PC-9 (cell line): ENCODE measurements around the gene CBX8. TPM values are rescaled to one million over a fixed set of nuclear protein-coding genes. Genes with fewer than 3 reads are reported as not detected.

Experiments
- BruUV-seq: library from RNA; stranded (reverse); fragments of 400-500 nt; replicated peaks from 2 replicates; lab custom pipeline; 2021; lab: Mats Ljungman, UMichigan
- CTCF ChIA-PET: fragments of 300-600 bp; sonication (Branson Sonifier 250); formaldehyde crosslinking; loops from one replicate; lab custom pipeline; 2022; ENCODE audit warnings: antibody characterized with exemption; lab: Charles Lee
- POLR2A ChIA-PET: fragments of 300-600 bp; sonication (Branson Sonifier 250); formaldehyde crosslinking; loops from one replicate; lab custom pipeline; 2022; ENCODE audit warnings: antibody characterized with exemption; ENCODE audit not compliant: unreplicated experiment; lab: Charles Lee
- DNase-seq, 2 experiments: peaks; one replicate each; pipeline versions ENCODE4 v3.0.0 to v3.0.0-alpha.2; 2015 to 2022; ENCODE audit warnings: mixed read lengths in 1 of 2
- H2AFZ ChIP-seq: fragments of 200-600 bp; sonication (generic); 2 replicates; pipeline ENCODE4 v1.8.1; 2017; ENCODE audit warnings: antibody characterized with exemption
- H3F3A ChIP-seq: fragments of 200-600 bp; sonication (generic); 2 replicates; pipeline ENCODE4 v1.8.1; 2017; ENCODE audit warnings: antibody characterized with exemption, mild to moderate bottlenecking, low read depth; ENCODE audit not compliant: insufficient read depth
- H3K27ac ChIP-seq: fragments of 200-600 bp; sonication (generic); 2 replicates; pipeline ENCODE4 v1.6.1; 2016; ENCODE audit warnings: mixed run types
- H3K27me3 ChIP-seq: fragments of 200-600 bp; sonication (generic); 2 replicates; pipeline ENCODE4 v1.6.1; 2016; ENCODE audit warnings: low read depth, mixed run types; ENCODE audit not compliant: insufficient read depth
- H3K36me3 ChIP-seq: fragments of 200-600 bp; sonication (generic); 2 replicates; pipeline ENCODE4 v1.6.1; 2016; ENCODE audit warnings: low read depth, mixed run types
- H3K4me1 ChIP-seq: fragments of 200-600 bp; sonication (generic); replicated peaks from 2 replicates; pipeline ENCODE4 v1.6.1; 2016; ENCODE audit warnings: mixed run types; ENCODE audit not compliant: insufficient read depth
- H3K4me2 ChIP-seq: fragments of 200-600 bp; sonication (generic); 2 replicates; pipeline ENCODE4 v1.6.1; 2017; ENCODE audit warnings: mixed run types
- H3K4me3 ChIP-seq: fragments of 200-600 bp; sonication (generic); 2 replicates; pipeline ENCODE4 v1.6.1; 2016; ENCODE audit warnings: mixed run types
- H3K79me2 ChIP-seq: fragments of 200-600 bp; sonication (generic); 2 replicates; pipeline ENCODE4 v1.6.1; 2017; ENCODE audit warnings: low read depth, mixed run types
- H3K9me2 ChIP-seq: fragments of 200-600 bp; sonication (generic); 2 replicates; pipeline ENCODE4 v1.8.1; 2017; ENCODE audit warnings: mild to moderate bottlenecking; ENCODE audit not compliant: insufficient read depth
- H3K9me3 ChIP-seq: fragments of 200-600 bp; sonication (generic); 2 replicates; pipeline ENCODE4 v1.8.1; 2016; ENCODE audit warnings: low read depth; ENCODE audit not compliant: insufficient read depth
- H4K20me1 ChIP-seq: fragments of 200-600 bp; sonication (generic); 2 replicates; pipeline ENCODE4 v1.8.1; 2017; ENCODE audit not compliant: insufficient read depth
- CTCF ChIP-seq: fragments of 200-600 bp; sonication (generic); conservative IDR thresholded peaks from 2 replicates; pipeline ENCODE4 v1.6.1; 2017; ENCODE audit warnings: mixed run types, antibody characterized with exemption, mild to moderate bottlenecking, moderate library complexity
- EZH2 ChIP-seq: fragments of 200-600 bp; sonication (generic); IDR thresholded peaks from 2 replicates; pipeline ENCODE4 v1.8.0; 2017; ENCODE audit warnings: antibody characterized with exemption, low read depth
- intact Hi-C: fragments of 100-400 bp; cut with micrococcal nuclease; formaldehyde crosslinking; loops from one replicate; pipeline ENCODE4 v1.10.0; 2022; ENCODE audit not compliant: unreplicated experiment
- total RNA-seq: library from RNA; stranded (reverse); gene quantifications from 2 replicates; pipeline ENCODE4 v1.2.3, GENCODE V29; 2021

Gene CBX8
- total RNA-seq, 1 experiment from 2014 or later = 14.2 TPM

- intact Hi-C loops = no loop called here
- Histone ChIP-seq H3K27me3 (no peaks in the 10 kb centered on the region), H4K20me1 (no peaks in the 10 kb centered on the region), H3K4me2 (peak overlapping the region; percentile 69), H2AFZ (0 out of 2 replicates have a peak overlapping the region, but pooled peaks have one; percentile 16), H3K27ac (no peak overlapping the region), H3F3A (peaks cover 17% of the 10 kb centered on the region; the same call in 1 of the 2 replicates), H3K9me2 (no peaks in the 10 kb centered on the region), H3K4me1 (peaks cover 33% of the 10 kb centered on the region; the same call in 1 of the 2 replicates), H3K79me2 (no peaks in the 10 kb centered on the region), H3K36me3 (no peaks in the 10 kb centered on the region), H3K9me3 (no peaks in the 10 kb centered on the region), H3K4me3 (peak overlapping the region; percentile 49)
- POLR2A ChIA-PET = interaction anchor here (0.6 kb wide), 2 partner anchors 18 to 250 kb away, joined by 3 to 21 read pairs; partner anchors contain the start of gene CBX8
- DNase-seq = no peak
- TSS peak; percentile 61 for BruUV-seq
- CTCF ChIA-PET = no interaction called here
- TF ChIP-seq EZH2 (no peak), CTCF (no peak)
Measured at GRCh38 chr17:79814127-79814973, 17.5 kb upstream of the CBX8 start.

- Histone ChIP-seq H3K27ac (no peak overlapping the region), H3K4me1 (peaks cover 39% of the 10 kb centered on the region; the same call in 1 of the 2 replicates), H3K9me2 (no peaks in the 10 kb centered on the region), H3K79me2 (no peaks in the 10 kb centered on the region), H3F3A (peaks cover 17% of the 10 kb centered on the region; the same call in 1 of the 2 replicates), H3K4me2 (peak overlapping the region; percentile 74; the same call in 1 of the 2 replicates), H3K4me3 (no peak overlapping the region; the same call in 1 of the 2 replicates), H2AFZ (no peak overlapping the region), H3K9me3 (no peaks in the 10 kb centered on the region), H3K36me3 (no peaks in the 10 kb centered on the region), H4K20me1 (no peaks in the 10 kb centered on the region), H3K27me3 (no peaks in the 10 kb centered on the region)
- intact Hi-C loops = no loop called here
- TF ChIP-seq CTCF = no peak
- no peak for TF ChIP-seq EZH2
- POLR2A ChIA-PET = interaction anchor here (0.6 kb wide), 1 partner anchor 17 kb away, joined by 21 read pairs; the partner anchor contains the start of gene CBX8
- CTCF ChIA-PET = no interaction called here
- DNase-seq = no peak
- no TSS peak for BruUV-seq
Measured at GRCh38 chr17:79813297-79814126, 16.6 kb upstream of the CBX8 start.
